Activated T-cell treated with anti-CD3 and anti-CD28 coated beads, Interleukin-2, amount 50 U/mL, for 72 hours (primary cell): ENCODE results near the gene C5orf34. TPM values are rescaled to one million over a fixed set of nuclear protein-coding genes. Genes with fewer than 3 reads are reported as not detected.
A peak's percentile ranks its signal among the peaks of the same experiment; 100 is the strongest.
"Not testable (repeated sequence)": the region's sequence is repeated elsewhere in the genome, so short reads cannot be mapped to it uniquely, and the experiment has no call there.

Experiments
- ATAC-seq, 2 donors: fragments of 150-1000 bp; cut with Tn5 transposase; replicated peaks in 1 of 2; 2 replicates each; pipeline ENCODE4 v1.10.0; 2021; ENCODE audit warnings: moderate library complexity in 2 of 2, mild to moderate bottlenecking in 1 of 2
- DNase-seq, 2 donors: peaks; one replicate each; pipeline ENCODE4 v3.0.0; 2021 to 2022; ENCODE audit warnings: mixed read lengths in 1 of 2
- H3K27ac Mint-ChIP-seq: one replicate; pipeline ENCODE4 v1.8.0; 2022; ENCODE audit warnings: mild to moderate bottlenecking, moderate library complexity, mixed read lengths
- H3K27me3 Mint-ChIP-seq: one replicate; pipeline ENCODE4 v1.8.0; 2022; ENCODE audit warnings: low read depth, mixed read lengths
- H3K36me3 Mint-ChIP-seq, 2 donors: one replicate each; pipeline ENCODE4 v1.8.0; 2022; ENCODE audit warnings: mixed read lengths in 2 of 2, mild to moderate bottlenecking in 1 of 2; ENCODE audit not compliant: insufficient read depth in 2 of 2
- H3K4me1 Mint-ChIP-seq: one replicate; pipeline ENCODE4 v1.8.0; 2022; ENCODE audit warnings: low read depth, mixed read lengths
- H3K4me3 Mint-ChIP-seq, 2 donors: one replicate each; pipeline ENCODE4 v1.8.0; 2022; ENCODE audit warnings: mild to moderate bottlenecking in 2 of 2, mixed read lengths in 2 of 2, moderate library complexity in 2 of 2
- H3K9me3 Mint-ChIP-seq, 2 donors: one replicate each; pipeline ENCODE4 v1.8.0; 2022; ENCODE audit warnings: mixed read lengths in 2 of 2
- total RNA-seq, 2 donors: library from RNA; stranded (reverse); gene quantifications; one replicate each; pipeline ENCODE4 v1.2.3, GENCODE V29; 2022

The C5orf34 gene
- 10 to 100 TPM; 21.0 to 21.7 TPM for total RNA-seq

- Mint-ChIP-seq H3K27me3 (no peaks in the 10 kb centered on the region), H3K36me3 (peaks cover 13 to 14% of the 10 kb centered on the region in 2 donors), H3K4me1 (peaks cover 25% of the 10 kb centered on the region), H3K4me3 (peak within 1 kb of the TSS; percentile 89 to 90), H3K9me3 (no peaks in the 10 kb centered on the region), H3K27ac (peak within 1 kb of the TSS; percentile 96)
- DNase-seq (peak; percentile 95 to 96), ATAC-seq (peak; percentile 95 to 98)
Observed at GRCh38 chr5:43514816-43515677, at the start of gene C5orf34. Gene C5orf34 (minus strand): TSS chr5:43515148. CDS start chr5:43509339, 5,809 bp downstream.

- DNase-seq, result no peak
- peaks cover 0 to 3% of the 10 kb centered on the region in 2 donors for H3K9me3 Mint-ChIP-seq
- no peak overlapping the region for H3K27ac Mint-ChIP-seq
Observed at GRCh38 chr5:43564289-43564850, 49.4 kb upstream of the C5orf34 start.

GRCh38 chr5:43563321-43563720, 48.4 kb upstream of the C5orf34 start:
- Mint-ChIP-seq H3K4me1 (peaks cover 5% of the 10 kb centered on the region), H3K27ac (no peak overlapping the region), H3K36me3 (peaks cover 0 to 3% of the 10 kb centered on the region in 2 donors), H3K27me3 (no peaks in the 10 kb centered on the region), H3K4me3 (no peak overlapping the region), H3K9me3 (peaks cover 0 to 3% of the 10 kb centered on the region in 2 donors)
- DNase-seq, result no peak
- ATAC-seq, result no peak

More at GRCh38 chr5:43564289-43564850, 49.4 kb upstream of the C5orf34 start:
- H3K4me1 Mint-ChIP-seq, result no peaks in the 10 kb centered on the region
- no peak for ATAC-seq
- no peaks in the 10 kb centered on the region for H3K27me3 Mint-ChIP-seq
- peaks cover 0 to 3% of the 10 kb centered on the region in 2 donors for H3K36me3 Mint-ChIP-seq
- H3K4me3 Mint-ChIP-seq, result no peak overlapping the region

GRCh38 chr5:43561356-43561755, 46.4 kb upstream of the C5orf34 start:
- Mint-ChIP-seq H3K4me1 (peaks cover 12% of the 10 kb centered on the region), H3K27ac (no peak overlapping the region), H3K27me3 (no peaks in the 10 kb centered on the region), H3K4me3 (no peak overlapping the region), H3K9me3 (peaks cover 0 to 2% of the 10 kb centered on the region in 2 donors), H3K36me3 (peaks cover 0 to 3% of the 10 kb centered on the region in 2 donors)
- ATAC-seq, result no peak
- no peak for DNase-seq

- Mint-ChIP-seq H3K4me1 (peaks cover 12% of the 10 kb centered on the region), H3K4me3 (no peak overlapping the region), H3K36me3 (no peaks in the 10 kb centered on the region), H3K27ac (no peak overlapping the region), H3K27me3 (no peaks in the 10 kb centered on the region), H3K9me3 (no peaks in the 10 kb centered on the region)
- ATAC-seq (no peak), DNase-seq (no peak)
Observed at GRCh38 chr5:43560128-43560527, 45.2 kb upstream of the C5orf34 start.

- H3K27me3 Mint-ChIP-seq, result no peaks in the 10 kb centered on the region
- H3K4me1 Mint-ChIP-seq, result peaks cover 12% of the 10 kb centered on the region
- no peaks in the 10 kb centered on the region for H3K36me3 Mint-ChIP-seq
- H3K9me3 Mint-ChIP-seq, result no peaks in the 10 kb centered on the region
- DNase-seq (peak in 1 of 2 donors; percentile 83), ATAC-seq (peak; percentile 80)
- peak within 1 kb of the TSS; percentile 94 for H3K27ac Mint-ChIP-seq
- peak within 1 kb of the TSS; percentile 87 for H3K4me3 Mint-ChIP-seq
Observed at GRCh38 chr5:43556857-43557542, 42.1 kb upstream of the C5orf34 start, which contains the start of gene PAIP1. Gene PAIP1 (minus strand): TSS chr5:43557077. CDS start chr5:43556846, 231 bp downstream.

GRCh38 chr5:43556607-43556856, 41.6 kb upstream of the C5orf34 start:
- not testable (repeated sequence) for H3K27ac Mint-ChIP-seq, H3K27me3 Mint-ChIP-seq, H3K36me3 Mint-ChIP-seq, H3K9me3 Mint-ChIP-seq
- Mint-ChIP-seq H3K4me1 (peaks cover 12% of the 10 kb centered on the region), H3K4me3 (peak overlapping the region; percentile 87)
- DNase-seq (peak; percentile 90 to 93), ATAC-seq (peak; percentile 91 to 92)

GRCh38 chr5:43555895-43556606, 41.1 kb upstream of the C5orf34 start:
- Mint-ChIP-seq H3K36me3 (peaks cover 0 to under 1% of the 10 kb centered on the region in 2 donors), H3K9me3 (no peaks in the 10 kb centered on the region), H3K27me3 (no peaks in the 10 kb centered on the region), H3K4me1 (peaks cover 12% of the 10 kb centered on the region), H3K27ac (peak overlapping the region; percentile 94), H3K4me3 (peak overlapping the region in 1 of 2 donors; percentile 84)
- ATAC-seq, result peak in 1 of 2 donors; percentile 0
- peak; percentile 47 to 56 for DNase-seq

- peaks cover 3 to 7% of the 10 kb centered on the region in 2 donors for H3K36me3 Mint-ChIP-seq
- no peak for ATAC-seq
- peaks cover 12% of the 10 kb centered on the region for H3K4me1 Mint-ChIP-seq
- no peaks in the 10 kb centered on the region for H3K27me3 Mint-ChIP-seq
- no peaks in the 10 kb centered on the region for H3K9me3 Mint-ChIP-seq
- DNase-seq, result no peak
- no peak overlapping the region for H3K27ac Mint-ChIP-seq
- no peak overlapping the region for H3K4me3 Mint-ChIP-seq
Observed at GRCh38 chr5:43554497-43554896, 39.5 kb upstream of the C5orf34 start.

GRCh38 chr5:43553381-43553780, 38.4 kb upstream of the C5orf34 start:
- H3K36me3 Mint-ChIP-seq, result peaks cover 4 to 11% of the 10 kb centered on the region in 2 donors
- H3K9me3 Mint-ChIP-seq, result no peaks in the 10 kb centered on the region

GRCh38 chr5:43551731-43552130, 36.8 kb upstream of the C5orf34 start:
- Mint-ChIP-seq H3K27me3 (no peaks in the 10 kb centered on the region), H3K9me3 (no peaks in the 10 kb centered on the region), H3K4me1 (no peaks in the 10 kb centered on the region), H3K36me3 (peaks cover 4 to 11% of the 10 kb centered on the region in 2 donors), H3K4me3 (no peak overlapping the region), H3K27ac (no peak overlapping the region)
- DNase-seq (no peak), ATAC-seq (no peak)

More at GRCh38 chr5:43553381-43553780, 38.4 kb upstream of the C5orf34 start:
- ATAC-seq, result no peak
- Mint-ChIP-seq H3K4me3 (no peak overlapping the region), H3K4me1 (peaks cover 7% of the 10 kb centered on the region), H3K27ac (no peak overlapping the region), H3K27me3 (no peaks in the 10 kb centered on the region)
- no peak for DNase-seq

GRCh38 chr5:43549272-43549671, 34.3 kb upstream of the C5orf34 start:
- H3K27ac Mint-ChIP-seq, H3K27me3 Mint-ChIP-seq, H3K9me3 Mint-ChIP-seq, DNase-seq, H3K4me3 Mint-ChIP-seq, H3K4me1 Mint-ChIP-seq, ATAC-seq: not testable (repeated sequence)
- H3K36me3 Mint-ChIP-seq, result peaks cover 10 to 27% of the 10 kb centered on the region in 2 donors
